Uterus (tissue), 4 donors: ENCODE measurements around the gene AGBL2. TPM values are rescaled to one million over a fixed set of nuclear protein-coding genes. Genes with fewer than 3 reads are reported as not detected.
A peak's percentile ranks its signal among the peaks of the same experiment; 100 is the strongest.
"Not testable (repeated sequence)": the region's sequence is repeated elsewhere in the genome, so short reads cannot be mapped to it uniquely, and the experiment has no call there.

ENCODE experiments used
- DNase-seq, 2 donors: peaks; one replicate each; pipeline ENCODE4 v3.0.0-alpha.2; 2019 to 2020
- H3K27ac ChIP-seq, 2 donors: fragments of 200-600 bp; sonication (generic); 1 replicate in 1 of 2; 2 replicates in 1 of 2; pipeline ENCODE4 v1.5.1; 2016 to 2018
- H3K27me3 ChIP-seq, 2 donors: fragments of 200-600 bp; sonication (generic); one replicate each; pipeline ENCODE4 v1.5.1; 2018 to 2019; ENCODE audit warnings: control low read depth in 1 of 2
- H3K36me3 ChIP-seq, 2 donors: fragments of 200-600 bp; sonication (generic); one replicate each; pipeline ENCODE4 v1.5.1; 2019; ENCODE audit warnings: control low read depth in 1 of 2
- H3K4me1 ChIP-seq, 2 donors: fragments of 200-600 bp; sonication (generic); one replicate each; pipeline ENCODE4 v1.5.1; 2018 to 2019; ENCODE audit warnings: control low read depth in 1 of 2
- H3K4me3 ChIP-seq, 2 donors: fragments of 200-600 bp; sonication (generic); 1 replicate in 1 of 2; 2 replicates in 1 of 2; pipeline ENCODE4 v1.5.1; 2018 to 2019; ENCODE audit warnings: mild to moderate bottlenecking in 1 of 2
- H3K9me3 ChIP-seq, 2 donors: fragments of 200-600 bp; sonication (generic); one replicate each; pipeline ENCODE4 v1.5.1; 2019; ENCODE audit warnings: control low read depth in 1 of 2
- CTCF ChIP-seq, 4 experiments: fragments of 200-600 bp in 2 of 4; fragments of 450-650 bp in 2 of 4; sonication (generic) in 2 of 4; IDR thresholded peaks; one replicate each; pipeline ENCODE4 v1.5.1; 2016 to 2019; ENCODE audit warnings: antibody characterized with exemption in 4 of 4, mild to moderate bottlenecking in 2 of 4, moderate library complexity in 1 of 4
- POLR2A ChIP-seq, 2 donors: fragments of 450-650 bp; IDR thresholded peaks; one replicate each; pipeline ENCODE4 v1.6.1; 2016; ENCODE audit warnings: antibody characterized with exemption in 2 of 2, mild to moderate bottlenecking in 1 of 2, moderate library complexity in 1 of 2
- intact Hi-C: fragments of 100-400 bp; cut with DNase I; formaldehyde crosslinking; loops from one replicate; pipeline ENCODE4 v1.15.1; 2023; ENCODE audit warnings: low total_unique reads
- total RNA-seq, 4 donors: library from RNA; depleted of rRNA in 3 of 4; stranded (reverse); fragments of >200 nt in 3 of 4; gene quantifications; one replicate each; pipeline versions ENCODE4 v1.1.0 to v1.2.4, GENCODE V29; 2014 to 2023
- donor health status: DM: yes; HTN: yes; CAD: no.

AGBL2 gene
- total RNA-seq, 4 donors from 2014 or later = 1.3 to 45.6 (median 2.6) TPM

- Histone ChIP-seq H3K36me3 (no peaks in the 10 kb centered on the region), H3K9me3 (no peaks in the 10 kb centered on the region), H3K4me3 (peak within 1 kb of the TSS; percentile 50 to 58), H3K27me3 (no peaks in the 10 kb centered on the region), H3K27ac (peak within 1 kb of the TSS; percentile 93), H3K4me1 (peaks cover 0 to 7% of the 10 kb centered on the region in 2 donors)
- peak; percentile 50 to 70 for TF ChIP-seq POLR2A (IDR thresholded peaks at IDR 0.05)
- peak; percentile 16 to 60 (median 43) for TF ChIP-seq CTCF (IDR thresholded peaks at IDR 0.05)
- peak; percentile 96 to 97 for DNase-seq
- intact Hi-C loops = no loop called here
These were observed 72.9 kb downstream of the AGBL2 start, which contains the start of gene MTCH2 for GRCh38 chr11:47642099-47642855. TSS of gene MTCH2 (minus strand) at chr11:47642559. CDS start at chr11:47642465, 94 bp downstream.

GRCh38 chr11:47641600-47642098 is 73.5 kb downstream of the AGBL2 start:
- peak overlapping the region; percentile 93 for H3K27ac ChIP-seq
- no peak for TF ChIP-seq CTCF (IDR thresholded peaks at IDR 0.05)
- no peak for TF ChIP-seq POLR2A (IDR thresholded peaks at IDR 0.05)
- no peaks in the 10 kb centered on the region for H3K9me3 ChIP-seq
- intact Hi-C loops = no loop called here
- no peaks in the 10 kb centered on the region for H3K36me3 ChIP-seq
- no peaks in the 10 kb centered on the region for H3K27me3 ChIP-seq
- H3K4me3 ChIP-seq = peak overlapping the region; percentile 50 to 58
- DNase-seq = no peak
- peaks cover 0 to 7% of the 10 kb centered on the region in 2 donors for H3K4me1 ChIP-seq

DNA sequence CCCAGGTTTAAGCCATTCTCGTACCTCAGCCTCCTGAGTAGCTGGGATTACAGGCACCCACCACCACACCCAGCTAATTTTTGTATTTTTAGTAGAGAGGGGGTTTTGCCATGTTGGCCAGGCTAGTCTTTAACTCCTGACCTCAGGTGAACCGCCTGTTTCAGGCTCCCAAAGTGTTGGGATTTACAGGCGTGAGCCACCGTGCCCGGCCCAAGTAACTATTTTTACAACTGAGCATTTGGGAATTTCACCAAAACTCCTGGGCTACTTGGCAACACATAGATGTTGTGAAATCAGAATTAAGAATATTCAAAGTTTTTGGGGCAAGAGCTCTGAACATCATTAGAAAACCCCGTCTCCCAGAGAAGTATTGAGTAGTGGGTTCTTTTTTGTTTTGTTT is 74.7 kb downstream of the AGBL2 start:
- H3K9me3 ChIP-seq, H3K27ac ChIP-seq, H3K4me3 ChIP-seq, H3K36me3 ChIP-seq, H3K4me1 ChIP-seq, H3K27me3 ChIP-seq, DNase-seq, intact Hi-C loops: not testable (repeated sequence)

GRCh38 chr11:47636331-47636730 is 78.8 kb downstream of the AGBL2 start:
- H3K27me3 ChIP-seq, H3K4me1 ChIP-seq, intact Hi-C loops, H3K36me3 ChIP-seq, DNase-seq, H3K4me3 ChIP-seq, H3K9me3 ChIP-seq: not testable (repeated sequence)
- peak overlapping the region in 1 of 2 donors; percentile 71 for H3K27ac ChIP-seq

DNA sequence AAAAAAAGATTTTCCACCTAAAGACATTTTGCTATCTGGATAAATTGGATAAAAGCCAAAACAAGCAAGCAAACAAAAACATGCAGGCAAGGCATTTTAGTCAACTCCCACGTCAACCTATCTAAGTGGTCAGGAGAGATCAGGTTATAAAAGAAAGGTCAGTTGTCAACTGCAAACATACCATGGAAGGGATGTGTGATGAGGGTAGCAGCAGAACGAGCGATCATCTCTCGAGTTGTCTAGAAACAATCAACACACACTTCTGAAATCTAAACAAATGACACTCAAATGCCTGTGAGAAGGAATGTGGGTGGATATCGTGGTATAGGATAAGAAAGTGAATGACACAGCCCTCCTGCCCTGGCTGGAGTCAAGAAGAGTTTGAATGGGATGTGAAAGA is 83.7 kb downstream of the AGBL2 start:
- Histone ChIP-seq H3K4me1 (no peaks in the 10 kb centered on the region), H3K27ac (no peak overlapping the region), H3K27me3 (no peaks in the 10 kb centered on the region), H3K36me3 (no peaks in the 10 kb centered on the region), H3K9me3 (no peaks in the 10 kb centered on the region), H3K4me3 (no peak overlapping the region)
- DNase-seq = no peak
- TF ChIP-seq POLR2A (IDR thresholded peaks at IDR 0.05) (no peak), CTCF (IDR thresholded peaks at IDR 0.05) (no peak)
- intact Hi-C loops = no loop called here

- Histone ChIP-seq H3K27me3 (no peaks in the 10 kb centered on the region), H3K9me3 (no peaks in the 10 kb centered on the region), H3K27ac (no peak overlapping the region), H3K4me3 (no peak overlapping the region), H3K4me1 (no peaks in the 10 kb centered on the region), H3K36me3 (no peaks in the 10 kb centered on the region)
- no peak for TF ChIP-seq CTCF (IDR thresholded peaks at IDR 0.05)
- TF ChIP-seq POLR2A (IDR thresholded peaks at IDR 0.05) = no peak
- intact Hi-C loops = no loop called here
- no peak for DNase-seq
These were observed 87.1 kb downstream of the AGBL2 start for GRCh38 chr11:47628026-47628425.
